ENCODE data around the gene ZNF490. TPM values are rescaled to one million over a fixed set of nuclear protein-coding genes. Genes with fewer than 3 reads are reported as not detected.
"Not testable (repeated sequence)": the region's sequence is repeated elsewhere in the genome, so short reads cannot be mapped to it uniquely, and the experiment has no call there.

ZNF490 gene
- total RNA-seq, 2 experiments from 2014 or later: 6.2 to 7.1 TPM

DNA sequence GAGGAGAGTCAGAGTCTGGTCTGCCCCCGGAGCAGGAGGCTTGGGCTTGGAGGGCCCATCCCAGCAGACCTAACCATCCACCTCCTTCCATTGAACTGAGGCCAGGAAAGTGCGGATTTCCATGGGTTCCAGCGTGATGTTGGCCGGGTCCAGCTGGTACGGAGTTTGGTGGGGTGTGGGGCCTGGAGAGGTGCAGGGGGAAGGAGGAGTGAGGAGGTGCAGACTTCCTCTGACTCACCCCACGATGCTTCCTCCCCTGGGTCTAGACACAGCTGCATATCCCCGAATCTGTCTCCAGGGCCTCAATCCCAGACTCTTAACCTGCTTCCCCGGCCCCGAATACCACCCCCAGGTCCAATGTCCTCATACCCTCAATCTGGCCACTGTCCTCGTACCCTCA, 35.9 kb upstream of the ZNF490 start:
- intact Hi-C loops (cut with DNase I, micrococcal nuclease): no loop called here
- Histone ChIP-seq H3K9me3 (ENCODE audit: control insufficient read depth in 1 of 2, insufficient read depth in 1 of 2, low read length in 2 of 2) (no peaks in the 10 kb centered on the region), H3K27ac (ENCODE audit: low read depth in 1 of 2, low read length in 2 of 2) (no peak overlapping the region), H3K4me1 (ENCODE audit: insufficient read depth, low read length) (no peaks in the 10 kb centered on the region), H3K36me3 (ENCODE audit: insufficient read depth, low read length) (peaks cover 9% of the 10 kb centered on the region), H3K27me3 (ENCODE audit: control insufficient read depth in 1 of 2, insufficient read depth in 2 of 2, low read length in 2 of 2) (no peaks in the 10 kb centered on the region), H3K4me3 (ENCODE audit: low read length) (no peak overlapping the region)
- ChIA-PET CTCF (no interaction called here), POLR2A (no interaction called here)
- Mint-ChIP-seq H3K4me3 (no peak overlapping the region), H3K27me3 (no peaks in the 10 kb centered on the region), H3K27ac (no peak overlapping the region), H3K9me3 (no peaks in the 10 kb centered on the region), H3K4me1 (ENCODE audit: low read depth) (no peaks in the 10 kb centered on the region), H3K36me3 (ENCODE audit: low read depth) (peaks cover 26% of the 10 kb centered on the region)
- DNase-seq: no peak
- ATAC-seq (ENCODE audit: poor library complexity): no peak
- TF ChIP-seq, protein P1, sequence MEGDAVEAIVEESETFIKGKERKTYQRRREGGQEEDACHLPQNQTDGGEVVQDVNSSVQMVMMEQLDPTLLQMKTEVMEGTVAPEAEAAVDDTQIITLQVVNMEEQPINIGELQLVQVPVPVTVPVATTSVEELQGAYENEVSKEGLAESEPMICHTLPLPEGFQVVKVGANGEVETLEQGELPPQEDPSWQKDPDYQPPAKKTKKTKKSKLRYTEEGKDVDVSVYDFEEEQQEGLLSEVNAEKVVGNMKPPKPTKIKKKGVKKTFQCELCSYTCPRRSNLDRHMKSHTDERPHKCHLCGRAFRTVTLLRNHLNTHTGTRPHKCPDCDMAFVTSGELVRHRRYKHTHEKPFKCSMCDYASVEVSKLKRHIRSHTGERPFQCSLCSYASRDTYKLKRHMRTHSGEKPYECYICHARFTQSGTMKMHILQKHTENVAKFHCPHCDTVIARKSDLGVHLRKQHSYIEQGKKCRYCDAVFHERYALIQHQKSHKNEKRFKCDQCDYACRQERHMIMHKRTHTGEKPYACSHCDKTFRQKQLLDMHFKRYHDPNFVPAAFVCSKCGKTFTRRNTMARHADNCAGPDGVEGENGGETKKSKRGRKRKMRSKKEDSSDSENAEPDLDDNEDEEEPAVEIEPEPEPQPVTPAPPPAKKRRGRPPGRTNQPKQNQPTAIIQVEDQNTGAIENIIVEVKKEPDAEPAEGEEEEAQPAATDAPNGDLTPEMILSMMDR (IDR thresholded peaks at IDR 0.05): no peak

- H3K4me1 Mint-ChIP-seq (ENCODE audit: low read depth); intact Hi-C loops (cut with DNase I, micrococcal nuclease); H3K27ac Mint-ChIP-seq; POLR2A ChIA-PET; H3K36me3 ChIP-seq (ENCODE audit: insufficient read depth, low read length); H3K9me3 ChIP-seq (ENCODE audit: control insufficient read depth in 1 of 2, insufficient read depth in 1 of 2, low read length in 2 of 2); H3K4me3 ChIP-seq (ENCODE audit: low read length); CTCF ChIA-PET; DNase-seq; H3K27me3 Mint-ChIP-seq; H3K4me3 Mint-ChIP-seq; H3K27me3 ChIP-seq (ENCODE audit: control insufficient read depth in 1 of 2, insufficient read depth in 2 of 2, low read length in 2 of 2); H3K27ac ChIP-seq (ENCODE audit: low read depth in 1 of 2, low read length in 2 of 2); ATAC-seq (ENCODE audit: poor library complexity); H3K9me3 Mint-ChIP-seq: not testable (repeated sequence)
- H3K36me3 Mint-ChIP-seq (ENCODE audit: low read depth): peaks cover 19% of the 10 kb centered on the region
- H3K4me1 ChIP-seq (ENCODE audit: insufficient read depth, low read length): peaks cover 13% of the 10 kb centered on the region
Observed at GRCh38 chr19:12643716-12644115, 33.1 kb upstream of the ZNF490 start.

GRCh38 chr19:12642506-12642905, 31.9 kb upstream of the ZNF490 start:
- CTCF ChIA-PET: no interaction called here
- ATAC-seq (ENCODE audit: poor library complexity): no peak
- POLR2A ChIA-PET: no interaction called here

More at GRCh38 chr19:12642506-12642905, 31.9 kb upstream of the ZNF490 start:
- no peaks in the 10 kb centered on the region for H3K9me3 Mint-ChIP-seq
- no peak for DNase-seq
- Histone ChIP-seq H3K36me3 (ENCODE audit: insufficient read depth, low read length) (peaks cover 6% of the 10 kb centered on the region), H3K4me1 (ENCODE audit: insufficient read depth, low read length) (peaks cover 13% of the 10 kb centered on the region), H3K27me3 (ENCODE audit: control insufficient read depth in 1 of 2, insufficient read depth in 2 of 2, low read length in 2 of 2) (no peaks in the 10 kb centered on the region), H3K27ac (ENCODE audit: low read depth in 1 of 2, low read length in 2 of 2) (no peak overlapping the region), H3K9me3 (ENCODE audit: control insufficient read depth in 1 of 2, insufficient read depth in 1 of 2, low read length in 2 of 2) (no peaks in the 10 kb centered on the region), H3K4me3 (ENCODE audit: low read length) (no peak overlapping the region)
- peaks cover 9% of the 10 kb centered on the region for H3K4me1 Mint-ChIP-seq (ENCODE audit: low read depth)
- TF ChIP-seq, protein P1 (IDR thresholded peaks at IDR 0.05): no peak
- H3K27me3 Mint-ChIP-seq: no peaks in the 10 kb centered on the region
- H3K4me3 Mint-ChIP-seq: no peak overlapping the region
- intact Hi-C loops (cut with DNase I, micrococcal nuclease): no loop called here
- H3K27ac Mint-ChIP-seq: no peak overlapping the region
- peaks cover 19% of the 10 kb centered on the region for H3K36me3 Mint-ChIP-seq (ENCODE audit: low read depth)

Measured in CD4-positive, alpha-beta T cell (primary cell).